HepG2 (cell line): ENCODE measurements around the gene ZCCHC3. TPM values are rescaled to one million over a fixed set of nuclear protein-coding genes. Genes with fewer than 3 reads are reported as not detected.

ENCODE experiments used
- MEF2D ChIP-seq: sonication (generic); formaldehyde crosslinking; IDR thresholded peaks from 2 replicates; pipeline ENCODE4 v1.5.1; 2020; ENCODE audit warnings: mild to moderate bottlenecking, missing genetic modification reagents
- RAD51 ChIP-seq: fragments of 450-650 bp; IDR thresholded peaks from 2 replicates; pipeline ENCODE4 v1.6.1; 2016; ENCODE audit warnings: borderline replicate concordance
- ZNF230 ChIP-seq: sonication (generic); formaldehyde crosslinking; IDR thresholded peaks from 2 replicates; pipeline ENCODE4 v1.4.0; 2020; ENCODE audit warnings: mild to moderate bottlenecking, missing genetic modification reagents
- ZNF672 ChIP-seq: sonication (generic); formaldehyde crosslinking; IDR thresholded peaks from 2 replicates; pipeline ENCODE4 v1.8.1; 2022; ENCODE audit warnings: missing genetic modification reagents
- polyA plus RNA-seq, 8 experiments: library from polyadenylated mRNA; depleted of rRNA in 3 of 8; stranded (reverse) in 7 of 8; unstranded in 1 of 8; fragments of >200 nt; fragmentation: Illumina TruSeq in 4 of 8; extraction: Trizol in 4 of 8; gene quantifications; 2 replicates each; pipeline versions ENCODE4 v1.2.1 to v1.2.3, GENCODE V29; 2011 to 2016; ENCODE audit warnings: low read depth in 4 of 8, missing spikeins in 1 of 8, mixed read lengths in 1 of 8; ENCODE audit not compliant: insufficient read depth in 1 of 8
- total RNA-seq, 5 experiments: library from RNA; depleted of rRNA; stranded (reverse); fragments of >200 nt; fragmentation: Illumina TruSeq; extraction: Trizol; gene quantifications; 2 replicates each; pipeline ENCODE4 v1.2.3, GENCODE V29; 2016; ENCODE audit warnings: low read depth in 1 of 5
- TF ChIP-seq, protein P1 (sequence below): sonication (generic); formaldehyde crosslinking; IDR thresholded peaks from 2 replicates; pipeline ENCODE4 v1.4.0; 2020; ENCODE audit warnings: mild to moderate bottlenecking, missing genetic modification reagents
- TF ChIP-seq, protein P2 (sequence below): sonication (generic); formaldehyde crosslinking; IDR thresholded peaks from 2 replicates; pipeline ENCODE4; 2020; ENCODE audit warnings: missing genetic modification reagents, mild to moderate bottlenecking, borderline replicate concordance
- TF ChIP-seq, protein P3 (sequence below): sonication (generic); formaldehyde crosslinking; IDR thresholded peaks from 2 replicates; pipeline ENCODE4 v1.8.1; 2022; ENCODE audit warnings: low read depth, mild to moderate bottlenecking, missing genetic modification reagents
- TF ChIP-seq, protein P4 (sequence below): sonication (generic); formaldehyde crosslinking; IDR thresholded peaks from 2 replicates; pipeline ENCODE4 v1.4.0; 2020; ENCODE audit warnings: mild to moderate bottlenecking, missing genetic modification reagents
- TF ChIP-seq, protein P5 (sequence below): sonication (generic); formaldehyde crosslinking; conservative IDR thresholded peaks from 2 replicates; pipeline ENCODE4 v1.4.0; 2020; ENCODE audit warnings: missing genetic modification reagents

Gene ZCCHC3
- total and polyA plus RNA-seq, 2 of the 13 experiments (the other 11 are each of a cell fraction or from before 2014, with no cell fraction given): 46.6 to 63.0 TPM

DNA sequence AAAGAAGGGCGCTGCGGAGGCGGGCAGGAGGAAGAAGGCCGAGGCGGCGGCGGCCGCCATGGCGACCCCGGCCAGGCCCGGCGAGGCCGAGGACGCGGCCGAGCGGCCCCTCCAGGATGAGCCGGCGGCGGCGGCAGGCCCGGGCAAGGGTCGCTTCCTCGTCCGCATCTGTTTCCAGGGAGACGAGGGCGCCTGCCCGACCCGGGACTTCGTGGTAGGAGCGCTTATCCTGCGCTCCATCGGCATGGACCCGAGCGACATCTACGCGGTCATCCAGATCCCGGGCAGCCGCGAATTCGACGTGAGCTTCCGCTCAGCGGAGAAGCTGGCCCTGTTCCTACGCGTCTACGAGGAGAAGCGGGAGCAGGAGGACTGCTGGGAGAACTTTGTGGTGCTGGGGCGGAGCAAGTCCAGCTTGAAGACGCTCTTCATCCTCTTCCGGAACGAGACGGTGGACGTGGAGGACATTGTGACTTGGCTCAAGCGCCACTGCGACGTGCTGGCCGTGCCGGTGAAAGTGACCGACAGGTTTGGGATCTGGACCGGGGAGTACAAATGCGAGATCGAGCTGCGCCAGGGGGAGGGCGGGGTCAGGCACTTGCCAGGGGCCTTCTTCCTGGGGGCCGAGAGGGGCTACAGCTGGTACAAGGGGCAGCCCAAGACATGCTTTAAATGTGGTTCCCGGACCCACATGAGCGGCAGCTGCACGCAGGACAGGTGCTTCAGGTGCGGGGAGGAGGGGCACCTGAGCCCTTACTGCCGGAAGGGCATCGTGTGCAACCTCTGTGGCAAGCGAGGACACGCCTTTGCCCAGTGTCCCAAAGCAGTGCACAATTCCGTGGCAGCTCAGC is 780 bp downstream of the ZCCHC3 start (continued):
- TF ChIP-seq, protein P1, sequence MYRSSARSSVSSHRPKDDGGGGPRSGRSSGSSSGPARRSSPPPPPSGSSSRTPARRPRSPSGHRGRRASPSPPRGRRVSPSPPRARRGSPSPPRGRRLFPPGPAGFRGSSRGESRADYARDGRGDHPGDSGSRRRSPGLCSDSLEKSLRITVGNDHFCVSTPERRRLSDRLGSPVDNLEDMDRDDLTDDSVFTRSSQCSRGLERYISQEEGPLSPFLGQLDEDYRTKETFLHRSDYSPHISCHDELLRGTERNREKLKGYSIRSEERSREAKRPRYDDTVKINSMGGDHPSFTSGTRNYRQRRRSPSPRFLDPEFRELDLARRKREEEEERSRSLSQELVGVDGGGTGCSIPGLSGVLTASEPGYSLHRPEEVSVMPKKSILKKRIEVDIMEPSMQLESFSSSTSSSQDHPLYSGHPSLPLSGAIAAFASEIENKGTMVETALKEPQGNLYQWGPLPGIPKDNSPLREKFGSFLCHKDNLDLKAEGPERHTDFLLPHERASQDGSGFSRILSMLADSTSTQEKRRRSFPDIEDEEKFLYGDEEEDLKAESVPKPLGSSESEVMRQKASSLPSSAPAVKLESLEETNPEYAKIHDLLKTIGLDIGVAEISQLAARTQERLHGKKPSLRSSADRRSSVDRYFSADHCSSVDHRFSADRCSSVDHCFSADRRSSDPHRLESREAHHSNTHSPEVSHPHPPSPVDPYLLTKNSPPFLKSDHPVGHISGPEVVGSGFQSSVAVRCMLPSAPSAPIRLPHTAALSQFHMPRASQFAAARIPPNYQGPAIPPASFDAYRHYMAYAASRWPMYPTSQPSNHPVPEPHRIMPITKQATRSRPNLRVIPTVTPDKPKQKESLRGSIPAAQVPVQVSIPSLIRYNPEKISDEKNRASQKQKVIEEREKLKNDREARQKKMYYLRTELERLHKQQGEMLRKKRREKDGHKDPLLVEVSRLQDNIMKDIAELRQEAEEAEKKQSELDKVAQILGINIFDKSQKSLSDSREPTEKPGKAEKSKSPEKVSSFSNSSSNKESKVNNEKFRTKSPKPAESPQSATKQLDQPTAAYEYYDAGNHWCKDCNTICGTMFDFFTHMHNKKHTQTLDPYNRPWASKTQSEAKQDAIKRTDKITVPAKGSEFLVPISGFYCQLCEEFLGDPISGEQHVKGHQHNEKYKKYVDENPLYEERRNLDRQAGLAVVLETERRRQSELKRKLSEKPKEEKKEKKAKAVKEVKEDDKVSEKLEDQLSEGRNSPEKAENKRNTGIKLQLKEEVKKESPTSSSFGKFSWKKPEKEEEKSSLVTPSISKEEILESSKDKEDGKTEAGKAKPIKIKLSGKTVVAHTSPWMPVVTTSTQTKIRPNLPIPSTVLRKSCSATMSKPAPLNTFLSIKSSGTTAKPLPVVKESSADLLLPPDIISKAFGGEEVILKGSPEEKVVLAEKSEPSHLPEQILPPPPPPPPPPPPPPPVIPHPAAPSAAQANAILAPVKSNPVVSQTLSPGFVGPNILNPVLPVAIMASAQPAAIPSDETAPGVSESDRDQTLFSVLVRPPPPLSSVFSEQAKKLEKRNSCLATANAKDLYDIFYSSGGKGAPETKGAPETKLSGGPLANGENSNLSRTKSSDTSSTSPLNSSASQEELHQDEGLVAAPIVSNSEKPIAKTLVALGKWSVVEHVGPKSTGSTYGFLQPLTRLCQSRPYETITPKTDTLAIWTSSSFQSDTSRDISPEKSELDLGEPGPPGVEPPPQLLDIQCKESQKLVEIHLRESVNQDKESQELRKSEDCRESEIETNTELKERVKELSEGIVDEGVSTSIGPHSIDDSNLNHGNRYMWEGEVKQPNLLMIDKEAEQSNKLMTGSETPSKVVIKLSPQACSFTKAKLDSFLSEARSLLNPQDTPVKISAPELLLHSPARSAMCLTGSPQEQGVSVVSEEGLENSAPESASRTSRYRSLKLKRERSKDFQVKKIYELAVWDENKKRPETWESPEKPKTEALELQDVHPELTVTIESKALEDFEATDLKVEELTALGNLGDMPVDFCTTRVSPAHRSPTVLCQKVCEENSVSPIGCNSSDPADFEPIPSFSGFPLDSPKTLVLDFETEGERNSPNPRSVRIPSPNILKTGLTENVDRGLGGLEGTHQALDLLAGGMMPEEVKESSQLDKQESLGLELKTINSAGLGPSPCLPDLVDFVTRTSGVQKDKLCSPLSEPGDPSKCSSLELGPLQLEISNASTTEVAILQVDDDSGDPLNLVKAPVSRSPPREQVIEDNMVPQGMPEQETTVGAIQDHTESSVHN: peak; percentile 46; the same call in 1 of the 2 replicates
- no peak for TF ChIP-seq RAD51
- TF ChIP-seq, protein P2, sequence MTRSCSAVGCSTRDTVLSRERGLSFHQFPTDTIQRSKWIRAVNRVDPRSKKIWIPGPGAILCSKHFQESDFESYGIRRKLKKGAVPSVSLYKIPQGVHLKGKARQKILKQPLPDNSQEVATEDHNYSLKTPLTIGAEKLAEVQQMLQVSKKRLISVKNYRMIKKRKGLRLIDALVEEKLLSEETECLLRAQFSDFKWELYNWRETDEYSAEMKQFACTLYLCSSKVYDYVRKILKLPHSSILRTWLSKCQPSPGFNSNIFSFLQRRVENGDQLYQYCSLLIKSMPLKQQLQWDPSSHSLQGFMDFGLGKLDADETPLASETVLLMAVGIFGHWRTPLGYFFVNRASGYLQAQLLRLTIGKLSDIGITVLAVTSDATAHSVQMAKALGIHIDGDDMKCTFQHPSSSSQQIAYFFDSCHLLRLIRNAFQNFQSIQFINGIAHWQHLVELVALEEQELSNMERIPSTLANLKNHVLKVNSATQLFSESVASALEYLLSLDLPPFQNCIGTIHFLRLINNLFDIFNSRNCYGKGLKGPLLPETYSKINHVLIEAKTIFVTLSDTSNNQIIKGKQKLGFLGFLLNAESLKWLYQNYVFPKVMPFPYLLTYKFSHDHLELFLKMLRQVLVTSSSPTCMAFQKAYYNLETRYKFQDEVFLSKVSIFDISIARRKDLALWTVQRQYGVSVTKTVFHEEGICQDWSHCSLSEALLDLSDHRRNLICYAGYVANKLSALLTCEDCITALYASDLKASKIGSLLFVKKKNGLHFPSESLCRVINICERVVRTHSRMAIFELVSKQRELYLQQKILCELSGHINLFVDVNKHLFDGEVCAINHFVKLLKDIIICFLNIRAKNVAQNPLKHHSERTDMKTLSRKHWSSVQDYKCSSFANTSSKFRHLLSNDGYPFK (CRISPR knock-in tag): peak; percentile 67; the same call in 1 of the 2 replicates
- TF ChIP-seq, protein P3, sequence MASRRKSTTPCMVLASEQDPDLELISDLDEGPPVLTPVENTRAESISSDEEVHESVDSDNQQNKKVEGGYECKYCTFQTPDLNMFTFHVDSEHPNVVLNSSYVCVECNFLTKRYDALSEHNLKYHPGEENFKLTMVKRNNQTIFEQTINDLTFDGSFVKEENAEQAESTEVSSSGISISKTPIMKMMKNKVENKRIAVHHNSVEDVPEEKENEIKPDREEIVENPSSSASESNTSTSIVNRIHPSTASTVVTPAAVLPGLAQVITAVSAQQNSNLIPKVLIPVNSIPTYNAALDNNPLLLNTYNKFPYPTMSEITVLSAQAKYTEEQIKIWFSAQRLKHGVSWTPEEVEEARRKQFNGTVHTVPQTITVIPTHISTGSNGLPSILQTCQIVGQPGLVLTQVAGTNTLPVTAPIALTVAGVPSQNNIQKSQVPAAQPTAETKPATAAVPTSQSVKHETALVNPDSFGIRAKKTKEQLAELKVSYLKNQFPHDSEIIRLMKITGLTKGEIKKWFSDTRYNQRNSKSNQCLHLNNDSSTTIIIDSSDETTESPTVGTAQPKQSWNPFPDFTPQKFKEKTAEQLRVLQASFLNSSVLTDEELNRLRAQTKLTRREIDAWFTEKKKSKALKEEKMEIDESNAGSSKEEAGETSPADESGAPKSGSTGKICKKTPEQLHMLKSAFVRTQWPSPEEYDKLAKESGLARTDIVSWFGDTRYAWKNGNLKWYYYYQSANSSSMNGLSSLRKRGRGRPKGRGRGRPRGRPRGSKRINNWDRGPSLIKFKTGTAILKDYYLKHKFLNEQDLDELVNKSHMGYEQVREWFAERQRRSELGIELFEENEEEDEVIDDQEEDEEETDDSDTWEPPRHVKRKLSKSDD (CRISPR knock-in tag): no peak
- peak; percentile 53 for TF ChIP-seq MEF2D (CRISPR knock-in tag)
- peak; percentile 43; the same call in 1 of the 2 replicates for TF ChIP-seq ZNF230 (CRISPR knock-in tag)
- TF ChIP-seq ZNF672 (CRISPR knock-in tag): 0 out of 2 replicates have a peak, but pooled peaks have one; percentile 33
- TF ChIP-seq, protein P4, sequence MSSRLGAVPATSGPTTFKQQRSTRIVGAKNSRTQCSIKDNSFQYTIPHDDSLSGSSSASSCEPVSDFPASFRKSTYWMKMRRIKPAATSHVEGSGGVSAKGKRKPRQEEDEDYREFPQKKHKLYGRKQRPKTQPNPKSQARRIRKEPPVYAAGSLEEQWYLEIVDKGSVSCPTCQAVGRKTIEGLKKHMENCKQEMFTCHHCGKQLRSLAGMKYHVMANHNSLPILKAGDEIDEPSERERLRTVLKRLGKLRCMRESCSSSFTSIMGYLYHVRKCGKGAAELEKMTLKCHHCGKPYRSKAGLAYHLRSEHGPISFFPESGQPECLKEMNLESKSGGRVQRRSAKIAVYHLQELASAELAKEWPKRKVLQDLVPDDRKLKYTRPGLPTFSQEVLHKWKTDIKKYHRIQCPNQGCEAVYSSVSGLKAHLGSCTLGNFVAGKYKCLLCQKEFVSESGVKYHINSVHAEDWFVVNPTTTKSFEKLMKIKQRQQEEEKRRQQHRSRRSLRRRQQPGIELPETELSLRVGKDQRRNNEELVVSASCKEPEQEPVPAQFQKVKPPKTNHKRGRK (CRISPR knock-in tag): peak; percentile 57; the same call in 1 of the 2 replicates
- TF ChIP-seq, protein P5, sequence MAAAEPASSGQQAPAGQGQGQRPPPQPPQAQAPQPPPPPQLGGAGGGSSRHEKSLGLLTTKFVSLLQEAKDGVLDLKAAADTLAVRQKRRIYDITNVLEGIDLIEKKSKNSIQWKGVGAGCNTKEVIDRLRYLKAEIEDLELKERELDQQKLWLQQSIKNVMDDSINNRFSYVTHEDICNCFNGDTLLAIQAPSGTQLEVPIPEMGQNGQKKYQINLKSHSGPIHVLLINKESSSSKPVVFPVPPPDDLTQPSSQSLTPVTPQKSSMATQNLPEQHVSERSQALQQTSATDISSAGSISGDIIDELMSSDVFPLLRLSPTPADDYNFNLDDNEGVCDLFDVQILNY (CRISPR knock-in tag): peak; percentile 48; the same call in 1 of the 2 replicates
